Ishikawa (cell line): ENCODE measurements around the gene GNPDA1.

Experiments
- CEBPB ChIP-seq: IDR thresholded peaks from 2 replicates; pipeline ENCODE4 v1.6.1; 2012
- CREB1 ChIP-seq: IDR thresholded peaks from 2 replicates; pipeline ENCODE4 v1.6.1; 2012; ENCODE audit warnings: low read depth
- EGR1 ChIP-seq: IDR thresholded peaks from 2 replicates; pipeline ENCODE4 v1.6.1; 2012
- EP300 ChIP-seq: IDR thresholded peaks from 2 replicates; pipeline ENCODE4 v1.6.1; 2012; ENCODE audit warnings: borderline replicate concordance
- FOXM1 ChIP-seq: IDR thresholded peaks from 2 replicates; pipeline ENCODE4 v1.6.1; 2012; ENCODE audit warnings: low read depth, borderline replicate concordance
- NFIC ChIP-seq: IDR thresholded peaks from 2 replicates; pipeline ENCODE4 v1.6.1; 2012
- RAD21 ChIP-seq: IDR thresholded peaks from 2 replicates; pipeline ENCODE4 v1.6.1; 2012; ENCODE audit warnings: low read depth
- TAF1 ChIP-seq: IDR thresholded peaks from 2 replicates; pipeline ENCODE4 v1.6.1; 2012; ENCODE audit warnings: low read depth, mild to moderate bottlenecking
- TCF12 ChIP-seq: IDR thresholded peaks from 2 replicates; pipeline ENCODE4 v1.6.1; 2012; ENCODE audit warnings: low read depth
- TEAD4 ChIP-seq: IDR thresholded peaks from 2 replicates; pipeline ENCODE4 v1.6.1; 2012
- YY1 ChIP-seq: IDR thresholded peaks from 2 replicates; pipeline ENCODE4 v1.6.1; 2012; ENCODE audit warnings: low read depth
- ZBTB7A ChIP-seq: IDR thresholded peaks from 2 replicates; pipeline ENCODE4 v1.6.1; 2012; ENCODE audit warnings: low read depth
- TF ChIP-seq, protein P1 (sequence below): IDR thresholded peaks from 2 replicates; pipeline ENCODE4 v1.6.1; 2012; ENCODE audit warnings: low read depth, mild to moderate bottlenecking
- TF ChIP-seq, protein P2 (sequence below): IDR thresholded peaks from 2 replicates; pipeline ENCODE4 v1.6.1; 2012
- TF ChIP-seq, protein P3 (sequence below): IDR thresholded peaks from 2 replicates; pipeline ENCODE4 v1.6.1; 2012

Gene GNPDA1

DNA sequence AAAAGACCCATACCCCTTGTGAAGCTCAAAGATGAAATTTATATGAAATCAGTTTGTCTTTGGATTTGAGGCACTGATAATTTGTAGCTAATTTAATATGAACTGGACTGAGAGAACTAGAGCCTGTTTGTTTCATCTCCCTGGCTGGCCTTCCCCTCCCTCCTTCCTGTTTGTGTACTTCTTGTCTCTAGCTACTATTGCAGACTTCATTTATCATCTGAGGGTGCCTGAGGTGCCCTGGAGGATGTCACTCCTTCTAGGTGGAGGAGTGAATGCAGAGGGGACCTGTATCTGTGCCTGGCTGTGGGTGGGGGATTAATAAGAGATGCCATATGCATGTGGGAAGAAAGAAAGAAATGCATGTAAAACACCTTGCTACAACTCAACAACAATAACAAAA lies 22.2 kb upstream of the GNPDA1 start:
- no peak for TF ChIP-seq FOXM1
- no peak for TF ChIP-seq TCF12
- no peak for TF ChIP-seq NFIC
- no peak for TF ChIP-seq EP300
- TF ChIP-seq YY1 = no peak
- TF ChIP-seq, protein P1, sequence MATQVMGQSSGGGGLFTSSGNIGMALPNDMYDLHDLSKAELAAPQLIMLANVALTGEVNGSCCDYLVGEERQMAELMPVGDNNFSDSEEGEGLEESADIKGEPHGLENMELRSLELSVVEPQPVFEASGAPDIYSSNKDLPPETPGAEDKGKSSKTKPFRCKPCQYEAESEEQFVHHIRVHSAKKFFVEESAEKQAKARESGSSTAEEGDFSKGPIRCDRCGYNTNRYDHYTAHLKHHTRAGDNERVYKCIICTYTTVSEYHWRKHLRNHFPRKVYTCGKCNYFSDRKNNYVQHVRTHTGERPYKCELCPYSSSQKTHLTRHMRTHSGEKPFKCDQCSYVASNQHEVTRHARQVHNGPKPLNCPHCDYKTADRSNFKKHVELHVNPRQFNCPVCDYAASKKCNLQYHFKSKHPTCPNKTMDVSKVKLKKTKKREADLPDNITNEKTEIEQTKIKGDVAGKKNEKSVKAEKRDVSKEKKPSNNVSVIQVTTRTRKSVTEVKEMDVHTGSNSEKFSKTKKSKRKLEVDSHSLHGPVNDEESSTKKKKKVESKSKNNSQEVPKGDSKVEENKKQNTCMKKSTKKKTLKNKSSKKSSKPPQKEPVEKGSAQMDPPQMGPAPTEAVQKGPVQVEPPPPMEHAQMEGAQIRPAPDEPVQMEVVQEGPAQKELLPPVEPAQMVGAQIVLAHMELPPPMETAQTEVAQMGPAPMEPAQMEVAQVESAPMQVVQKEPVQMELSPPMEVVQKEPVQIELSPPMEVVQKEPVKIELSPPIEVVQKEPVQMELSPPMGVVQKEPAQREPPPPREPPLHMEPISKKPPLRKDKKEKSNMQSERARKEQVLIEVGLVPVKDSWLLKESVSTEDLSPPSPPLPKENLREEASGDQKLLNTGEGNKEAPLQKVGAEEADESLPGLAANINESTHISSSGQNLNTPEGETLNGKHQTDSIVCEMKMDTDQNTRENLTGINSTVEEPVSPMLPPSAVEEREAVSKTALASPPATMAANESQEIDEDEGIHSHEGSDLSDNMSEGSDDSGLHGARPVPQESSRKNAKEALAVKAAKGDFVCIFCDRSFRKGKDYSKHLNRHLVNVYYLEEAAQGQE = no peak
- TF ChIP-seq, protein P2, sequence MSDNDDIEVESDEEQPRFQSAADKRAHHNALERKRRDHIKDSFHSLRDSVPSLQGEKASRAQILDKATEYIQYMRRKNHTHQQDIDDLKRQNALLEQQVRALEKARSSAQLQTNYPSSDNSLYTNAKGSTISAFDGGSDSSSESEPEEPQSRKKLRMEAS = no peak
- no peak for TF ChIP-seq CEBPB

DNA sequence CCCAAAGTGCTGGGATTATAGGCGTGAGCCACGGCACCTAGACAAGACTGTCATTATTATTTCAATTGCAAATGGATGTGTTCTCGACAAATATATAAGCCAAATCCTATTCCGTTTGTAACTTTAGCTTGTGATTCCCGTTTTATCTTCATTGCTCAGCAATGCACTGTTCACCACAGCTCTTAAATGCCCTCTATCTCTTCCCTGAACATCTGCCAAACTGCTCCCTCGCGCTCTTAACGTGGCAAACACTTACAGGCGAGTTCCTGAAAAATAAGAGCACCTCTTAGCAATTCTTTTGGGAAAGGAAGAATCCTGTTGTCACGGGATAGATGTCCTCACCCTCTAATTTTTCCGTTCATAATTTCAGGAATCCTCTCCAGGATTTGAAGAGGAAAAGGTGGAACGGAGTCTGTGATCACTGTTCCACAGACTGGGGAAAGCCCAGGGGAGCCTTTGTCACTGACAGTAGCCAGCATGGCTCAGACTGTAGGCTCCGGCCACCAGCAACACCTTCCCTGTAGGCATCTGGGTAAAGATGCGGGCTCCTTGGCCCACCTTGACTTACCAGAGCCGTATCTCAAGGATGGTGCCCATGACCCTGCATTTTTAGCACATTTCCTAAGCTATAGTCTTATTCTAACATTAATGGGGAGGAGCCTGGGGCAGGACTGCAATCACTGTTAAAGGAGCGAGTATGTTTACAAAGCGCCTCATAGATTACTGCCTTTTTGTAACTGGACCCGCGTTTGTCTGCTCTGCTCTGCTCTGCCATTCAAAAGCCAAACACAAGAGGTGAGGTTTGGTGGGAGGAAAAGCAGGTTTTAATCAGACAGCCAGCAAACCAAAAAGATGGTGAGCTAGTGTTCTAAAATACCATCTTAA lies 20.2 kb upstream of the GNPDA1 start:
- TF ChIP-seq TEAD4 (no peak), CEBPB (no peak), ZBTB7A (no peak), TAF1 (no peak)
- TF ChIP-seq, protein P2 = no peak
- TF ChIP-seq, protein P3, sequence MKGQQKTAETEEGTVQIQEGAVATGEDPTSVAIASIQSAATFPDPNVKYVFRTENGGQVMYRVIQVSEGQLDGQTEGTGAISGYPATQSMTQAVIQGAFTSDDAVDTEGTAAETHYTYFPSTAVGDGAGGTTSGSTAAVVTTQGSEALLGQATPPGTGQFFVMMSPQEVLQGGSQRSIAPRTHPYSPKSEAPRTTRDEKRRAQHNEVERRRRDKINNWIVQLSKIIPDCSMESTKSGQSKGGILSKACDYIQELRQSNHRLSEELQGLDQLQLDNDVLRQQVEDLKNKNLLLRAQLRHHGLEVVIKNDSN = no peak
- TF ChIP-seq, protein P1 = no peak

DNA sequence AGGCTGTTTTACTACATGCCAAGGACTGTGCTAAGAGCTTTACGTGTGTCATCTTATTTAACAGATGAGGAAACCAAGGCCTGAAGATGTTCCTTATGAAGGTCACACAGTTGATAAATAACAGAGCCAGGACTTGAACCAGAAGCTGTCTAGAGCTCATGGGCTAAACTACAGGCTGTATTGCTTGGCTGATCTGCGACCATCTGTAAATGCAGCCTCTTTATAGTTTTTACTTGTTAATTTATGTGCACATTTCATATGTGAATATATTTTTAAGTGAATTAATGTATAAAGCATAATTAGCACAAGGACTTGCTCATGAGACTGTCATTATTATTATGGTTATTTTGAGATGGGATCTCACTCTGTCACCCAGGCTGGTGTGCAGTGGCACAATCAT lies 19.3 kb upstream of the GNPDA1 start:
- TF ChIP-seq, protein P1 = no peak
- TF ChIP-seq, protein P2 = no peak
- no peak for TF ChIP-seq CEBPB
- no peak for TF ChIP-seq TEAD4

DNA sequence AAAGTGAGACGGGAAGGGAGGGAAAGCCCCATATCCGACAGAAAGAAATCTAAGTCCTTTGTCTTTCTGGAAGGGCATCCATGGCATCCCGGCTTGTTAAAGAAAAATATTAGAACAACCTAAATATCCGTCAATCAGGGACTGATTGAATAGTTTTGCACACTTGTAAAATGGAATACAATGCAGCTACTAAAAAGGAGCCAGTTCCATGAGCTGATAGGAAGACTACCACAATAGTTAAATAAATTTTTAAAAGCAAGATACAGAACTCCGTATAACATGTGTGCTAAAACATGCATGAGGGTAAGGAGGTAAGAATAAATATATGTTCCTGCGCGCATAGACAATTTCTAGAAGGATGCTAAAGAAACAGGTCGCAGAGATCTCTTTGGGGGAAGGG lies 12.8 kb upstream of the GNPDA1 start:
- TF ChIP-seq EP300 (no peak), FOXM1 (no peak)

DNA sequence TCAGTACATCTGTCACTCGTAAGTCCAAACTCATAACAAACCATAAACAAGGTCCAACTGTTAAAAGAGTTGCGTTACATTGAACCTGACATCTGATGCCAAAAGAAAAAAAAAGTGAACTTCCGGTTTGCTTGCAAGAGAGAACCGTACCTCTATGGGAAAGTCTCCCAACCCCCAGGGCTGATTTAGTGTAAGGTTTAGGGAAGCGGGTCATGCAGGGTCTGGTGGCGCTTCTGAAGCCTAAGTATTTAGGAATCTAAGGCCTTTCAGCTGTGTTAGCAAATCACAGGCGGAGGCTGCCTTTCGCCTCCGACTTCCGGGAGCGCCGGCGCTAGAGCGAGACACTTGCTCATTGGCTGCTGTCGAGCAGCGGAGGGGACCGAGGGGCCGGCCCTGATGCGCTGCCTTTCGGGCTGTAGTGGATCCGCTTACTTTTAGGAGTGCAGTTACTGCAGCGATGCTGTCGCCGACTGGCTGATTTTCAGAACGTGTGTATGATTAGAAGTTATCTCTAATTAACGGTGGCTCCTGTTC lies 12.0 kb upstream of the GNPDA1 start:
- TF ChIP-seq YY1 = no peak
- TF ChIP-seq NFIC = peak; percentile 62
- 0 out of 2 replicates have a peak, but pooled peaks have one; percentile 29 for TF ChIP-seq TCF12
- no peak for TF ChIP-seq FOXM1
- TF ChIP-seq EGR1 = no peak
- TF ChIP-seq, protein P3 = no peak
- TF ChIP-seq, protein P2 = no peak; the same call in 1 of the 2 replicates
- TF ChIP-seq ZBTB7A = no peak
- no peak for TF ChIP-seq RAD21
- no peak for TF ChIP-seq CREB1
- peak; percentile 11; the same call in 1 of the 2 replicates for TF ChIP-seq EP300
- no peak for TF ChIP-seq TAF1
- peak; percentile 52; the same call in 1 of the 2 replicates for TF ChIP-seq CEBPB
- TF ChIP-seq TEAD4 = no peak; the same call in 1 of the 2 replicates
- TF ChIP-seq, protein P1 = no peak
